GM23248 (cell line): ENCODE measurements around the gene TMUB1.

ENCODE experiments used
- EZH2 ChIP-seq: fragments of 200-600 bp; sonication (generic); IDR thresholded peaks from 2 replicates; pipeline ENCODE4 v1.6.1; 2018; ENCODE audit warnings: antibody characterized with exemption, mild to moderate bottlenecking; ENCODE audit not compliant: insufficient read depth, poor library complexity, severe bottlenecking
- EZH2phosphoT487 ChIP-seq: fragments of 200-600 bp; sonication (generic); IDR thresholded peaks from 2 replicates; pipeline ENCODE4 v1.6.1; 2018; ENCODE audit warnings: antibody characterized with exemption, moderate library complexity, mild to moderate bottlenecking, low read depth; ENCODE audit not compliant: insufficient read depth

DNA sequence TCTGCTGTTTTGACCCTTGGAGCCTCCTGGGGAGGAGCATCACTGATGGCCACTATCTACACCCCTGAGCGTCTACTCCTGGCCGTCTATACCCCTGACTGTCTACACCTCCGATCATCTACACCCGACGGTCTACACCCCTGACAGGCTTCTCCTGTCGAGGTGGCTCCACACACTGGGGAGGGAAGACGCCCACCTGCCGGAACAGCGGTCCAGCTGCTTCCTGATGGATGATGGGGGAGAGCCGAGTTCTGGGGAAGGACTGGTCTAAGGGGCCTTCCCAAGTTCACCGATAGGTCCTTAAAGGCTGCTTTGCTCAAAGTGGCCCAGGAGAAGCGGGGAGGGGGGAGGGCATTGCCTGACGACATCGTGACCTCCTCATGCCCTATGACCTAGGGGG, 44.9 kb upstream of the TMUB1 start:
- no peak for TF ChIP-seq EZH2
- no peak for TF ChIP-seq EZH2phosphoT487
